NCI-H345 (cell line): Measurements from ENCODE around the gene LYSMD2.

ENCODE experiments used
- DNase-seq: peaks from one replicate; lab custom pipeline; 2025; lab: John Stamatoyannopoulos, UW

Gene LYSMD2

GRCh38 chr15:51720201-51720995 lies 17.1 kb downstream of the LYSMD2 start:
- no peak for DNase-seq

GRCh38 chr15:51718746-51719145 lies 18.7 kb downstream of the LYSMD2 start:
- DNase-seq = no peak

GRCh38 chr15:51718219-51718618 lies 19.2 kb downstream of the LYSMD2 start:
- no peak for DNase-seq

- DNase-seq = no peak
These were observed 22.5 kb downstream of the LYSMD2 start for GRCh38 chr15:51714911-51715310.

- no peak for DNase-seq
These were observed 23.3 kb downstream of the LYSMD2 start for GRCh38 chr15:51714162-51714561.

GRCh38 chr15:51709031-51709430 lies 28.4 kb downstream of the LYSMD2 start:
- no peak for DNase-seq

GRCh38 chr15:51708013-51708412 lies 29.4 kb downstream of the LYSMD2 start:
- DNase-seq = peak; percentile 67

- no peak for DNase-seq
These were observed 30.4 kb downstream of the LYSMD2 start for GRCh38 chr15:51706926-51707608.

GRCh38 chr15:51706291-51706690 lies 31.2 kb downstream of the LYSMD2 start:
- DNase-seq = no peak

GRCh38 chr15:51702710-51703109 lies 34.7 kb downstream of the LYSMD2 start:
- no peak for DNase-seq

GRCh38 chr15:51699373-51699772 lies 38.1 kb downstream of the LYSMD2 start:
- DNase-seq = no peak

GRCh38 chr15:51697163-51697562 lies 40.3 kb downstream of the LYSMD2 start:
- DNase-seq = no peak

- no peak for DNase-seq
These were observed 40.9 kb downstream of the LYSMD2 start for GRCh38 chr15:51696566-51696965.

- DNase-seq = no peak
These were observed 45.3 kb downstream of the LYSMD2 start for GRCh38 chr15:51692154-51692553.

GRCh38 chr15:51688863-51689262 lies 48.6 kb downstream of the LYSMD2 start:
- DNase-seq = no peak

- DNase-seq = no peak
These were observed 49.9 kb downstream of the LYSMD2 start for GRCh38 chr15:51687565-51687964.

GRCh38 chr15:51681303-51681963 lies 56.0 kb downstream of the LYSMD2 start, which contains the start of gene SCG3:
SCG3 (plus strand) TSS chr15:51681503; CDS start chr15:51681756, 253 bp downstream.
- peak; percentile 87 for DNase-seq

GRCh38 chr15:51680321-51680720 lies 57.1 kb downstream of the LYSMD2 start:
- no peak for DNase-seq

GRCh38 chr15:51678096-51678495 lies 59.4 kb downstream of the LYSMD2 start:
- DNase-seq = no peak

- no peak for DNase-seq
These were observed 60.0 kb downstream of the LYSMD2 start for GRCh38 chr15:51677452-51677851.

GRCh38 chr15:51677021-51677420 lies 60.4 kb downstream of the LYSMD2 start:
- DNase-seq = no peak

- no peak for DNase-seq
These were observed 62.2 kb downstream of the LYSMD2 start for GRCh38 chr15:51675234-51675633.
